Measurements from ENCODE around the gene FOS.
A peak's percentile ranks its signal among the peaks of the same experiment; 100 is the strongest.

The FOS gene

DNA sequence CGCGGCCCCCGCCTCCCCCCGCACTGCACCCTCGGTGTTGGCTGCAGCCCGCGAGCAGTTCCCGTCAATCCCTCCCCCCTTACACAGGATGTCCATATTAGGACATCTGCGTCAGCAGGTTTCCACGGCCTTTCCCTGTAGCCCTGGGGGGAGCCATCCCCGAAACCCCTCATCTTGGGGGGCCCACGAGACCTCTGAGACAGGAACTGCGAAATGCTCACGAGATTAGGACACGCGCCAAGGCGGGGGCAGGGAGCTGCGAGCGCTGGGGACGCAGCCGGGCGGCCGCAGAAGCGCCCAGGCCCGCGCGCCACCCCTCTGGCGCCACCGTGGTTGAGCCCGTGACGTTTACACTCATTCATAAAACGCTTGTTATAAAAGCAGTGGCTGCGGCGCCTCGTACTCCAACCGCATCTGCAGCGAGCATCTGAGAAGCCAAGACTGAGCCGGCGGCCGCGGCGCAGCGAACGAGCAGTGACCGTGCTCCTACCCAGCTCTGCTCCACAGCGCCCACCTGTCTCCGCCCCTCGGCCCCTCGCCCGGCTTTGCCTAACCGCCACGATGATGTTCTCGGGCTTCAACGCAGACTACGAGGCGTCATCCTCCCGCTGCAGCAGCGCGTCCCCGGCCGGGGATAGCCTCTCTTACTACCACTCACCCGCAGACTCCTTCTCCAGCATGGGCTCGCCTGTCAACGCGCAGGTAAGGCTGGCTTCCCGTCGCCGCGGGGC is at the start of gene FOS:
Gene FOS (plus strand): TSS at position 407 of the 731 bp plus-strand sequence. CDS start 155 bp downstream, at position 562.
- no peaks in the 10 kb centered on the region for H3K9me3 ChIP-seq (ENCODE audit: control insufficient read depth, insufficient read depth, low read depth, low read length)
- peaks cover 0 to 19% of the 10 kb centered on the region in 2 experiments; a peak in 1 of 3 replicates for H3K36me3 ChIP-seq (ENCODE audit: control insufficient read depth in 2 of 2, insufficient read depth in 1 of 2, low read length in 2 of 2)
- CTCF ChIA-PET, result no interaction called here
- peak within 1 kb of the TSS; percentile 95 for H3K27ac ChIP-seq (ENCODE audit: extremely low read depth, low read depth, low read length)
- POLR2A ChIA-PET, result interaction anchor here (0.6 to 1.5 kb wide), 3 partner anchors 20 to 152 kb away, joined by 3 to 8 read pairs (median 6); partner anchors contain the start of gene NEK9
- peaks cover 4% of the 10 kb centered on the region; the same call in 1 of the 2 replicates for H3K4me1 ChIP-seq (ENCODE audit: control insufficient read depth, insufficient read depth, low read length)
- H3K4me3 ChIP-seq (ENCODE audit: low read depth, low read length), result peak within 1 kb of the TSS; percentile 74
- peak; percentile 57 for TF ChIP-seq ZFHX2 (tag by site-specific recombination; conservative IDR thresholded peaks at IDR 0.05)
- TF ChIP-seq ZNF626 (tag by site-specific recombination; IDR thresholded peaks at IDR 0.05), result no peak
- TF ChIP-seq ZFP69B (tag by site-specific recombination; IDR thresholded peaks at IDR 0.05), result no peak
- no peak for TF ChIP-seq EGR2 (tag by site-specific recombination; IDR thresholded peaks at IDR 0.05; ENCODE audit: low read depth)
- TF ChIP-seq, protein P1, sequence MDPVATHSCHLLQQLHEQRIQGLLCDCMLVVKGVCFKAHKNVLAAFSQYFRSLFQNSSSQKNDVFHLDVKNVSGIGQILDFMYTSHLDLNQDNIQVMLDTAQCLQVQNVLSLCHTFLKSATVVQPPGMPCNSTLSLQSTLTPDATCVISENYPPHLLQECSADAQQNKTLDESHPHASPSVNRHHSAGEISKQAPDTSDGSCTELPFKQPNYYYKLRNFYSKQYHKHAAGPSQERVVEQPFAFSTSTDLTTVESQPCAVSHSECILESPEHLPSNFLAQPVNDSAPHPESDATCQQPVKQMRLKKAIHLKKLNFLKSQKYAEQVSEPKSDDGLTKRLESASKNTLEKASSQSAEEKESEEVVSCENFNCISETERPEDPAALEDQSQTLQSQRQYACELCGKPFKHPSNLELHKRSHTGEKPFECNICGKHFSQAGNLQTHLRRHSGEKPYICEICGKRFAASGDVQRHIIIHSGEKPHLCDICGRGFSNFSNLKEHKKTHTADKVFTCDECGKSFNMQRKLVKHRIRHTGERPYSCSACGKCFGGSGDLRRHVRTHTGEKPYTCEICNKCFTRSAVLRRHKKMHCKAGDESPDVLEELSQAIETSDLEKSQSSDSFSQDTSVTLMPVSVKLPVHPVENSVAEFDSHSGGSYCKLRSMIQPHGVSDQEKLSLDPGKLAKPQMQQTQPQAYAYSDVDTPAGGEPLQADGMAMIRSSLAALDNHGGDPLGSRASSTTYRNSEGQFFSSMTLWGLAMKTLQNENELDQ (tag by site-specific recombination; IDR thresholded peaks at IDR 0.05; ENCODE audit: low read depth), result no peak
- no peak for TF ChIP-seq ZNF837 (tag by site-specific recombination; IDR thresholded peaks at IDR 0.05)
- TF ChIP-seq, protein P2, sequence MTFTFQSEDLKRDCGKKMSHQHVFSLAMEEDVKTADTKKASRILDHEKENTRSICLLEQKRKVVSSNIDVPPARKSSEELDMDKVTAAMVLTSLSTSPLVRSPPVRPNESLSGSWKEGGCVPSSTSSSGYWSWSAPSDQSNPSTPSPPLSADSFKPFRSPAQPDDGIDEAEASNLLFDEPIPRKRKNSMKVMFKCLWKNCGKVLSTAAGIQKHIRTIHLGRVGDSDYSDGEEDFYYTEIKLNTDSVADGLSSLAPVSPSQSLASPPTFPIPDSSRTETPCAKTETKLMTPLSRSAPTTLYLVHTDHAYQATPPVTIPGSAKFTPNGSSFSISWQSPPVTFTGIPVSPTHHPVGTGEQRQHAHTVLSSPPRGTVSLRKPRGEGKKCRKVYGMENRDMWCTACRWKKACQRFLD (tag by site-specific recombination; IDR thresholded peaks at IDR 0.05), result no peak
- peak; percentile 99 for TF ChIP-seq ELK4 (IDR thresholded peaks at IDR 0.05; ENCODE audit: borderline replicate concordance, low read depth, low read length)
- TF ChIP-seq SETDB1 (IDR thresholded peaks at IDR 0.05; ENCODE audit: insufficient read length, low read length), result no peak
- TF ChIP-seq ZNF514 (tag by site-specific recombination; IDR thresholded peaks at IDR 0.05), result no peak
- no peak for TF ChIP-seq KLF1 (tag by site-specific recombination; IDR thresholded peaks at IDR 0.05)
- peak; percentile 72; the same call in 1 of the 2 replicates for TF ChIP-seq KLF17 (tag by site-specific recombination; IDR thresholded peaks at IDR 0.05)
- TF ChIP-seq GLI2 (tag by site-specific recombination; IDR thresholded peaks at IDR 0.05; ENCODE audit: borderline replicate concordance, low read depth), result no peak
- TF ChIP-seq SP7 (tag by site-specific recombination; IDR thresholded peaks at IDR 0.05), result peak; percentile 74
- no peak for TF ChIP-seq ZNF473 (tag by site-specific recombination; IDR thresholded peaks at IDR 0.05)
- no peak for TF ChIP-seq ZNF792 (tag by site-specific recombination; IDR thresholded peaks at IDR 0.05)
- TF ChIP-seq ZNF692 (tag by site-specific recombination; IDR thresholded peaks at IDR 0.05), result peak; percentile 64; the same call in 1 of the 2 replicates
- TF ChIP-seq ZNF654 (tag by site-specific recombination; IDR thresholded peaks at IDR 0.05; ENCODE audit: low read depth), result no peak
- no peak for TF ChIP-seq ZNF280C (tag by site-specific recombination; IDR thresholded peaks at IDR 0.05)
- TF ChIP-seq PATZ1 (tag by site-specific recombination; IDR thresholded peaks at IDR 0.05), result no peak
- no peak for TF ChIP-seq HOXD13 (CRISPR knock-in tag; IDR thresholded peaks at IDR 0.05; ENCODE audit: borderline replicate concordance)
- TF ChIP-seq ZNF529 (tag by site-specific recombination; IDR thresholded peaks at IDR 0.05; ENCODE audit: insufficient replicate concordance), result no peak
- TF ChIP-seq ZNF677 (tag by site-specific recombination; IDR thresholded peaks at IDR 0.05), result no peak
- no peak; the same call in 1 of the 2 replicates for TF ChIP-seq ZNF24 (tag by site-specific recombination; IDR thresholded peaks at IDR 0.05)
- TF ChIP-seq MEIS1 (CRISPR knock-in tag; IDR thresholded peaks at IDR 0.05; ENCODE audit: borderline replicate concordance), result no peak
- TF ChIP-seq YY2 (tag by site-specific recombination; IDR thresholded peaks at IDR 0.05), result peak; percentile 60; the same call in 1 of the 2 replicates
